WTC11 (cell line): Measurements from ENCODE around the gene PPP2R2C. TPM values are rescaled to one million over a fixed set of nuclear protein-coding genes. Genes with fewer than 3 reads are reported as not detected.

Experiments used
- ATAC-seq: fragments of 200-7000 bp; cut with Tn5 transposase; 2 replicates; pipeline ENCODE4 v1.10.0; 2021; ENCODE audit warnings: mild to moderate bottlenecking, moderate library complexity
- CTCF ChIA-PET: fragments of 300-600 bp; sonication (Branson Sonifier 250); formaldehyde crosslinking; loops from one replicate; lab custom pipeline; 2021; ENCODE audit warnings: antibody characterized with exemption; lab: Charles Lee
- POLR2A ChIA-PET: fragments of 350-600 bp; sonication (Branson Sonifier 250); formaldehyde crosslinking; loops from one replicate; lab custom pipeline; 2021; ENCODE audit warnings: antibody characterized with exemption; lab: Charles Lee
- DNase-seq: peaks from one replicate; pipeline ENCODE4 v3.0.0; 2021; ENCODE audit warnings: low spot score
- H3K27ac Mint-ChIP-seq: 2 replicates; pipeline ENCODE4 v1.8.0; 2021; ENCODE audit warnings: mixed read lengths
- H3K27me3 Mint-ChIP-seq: 2 replicates; pipeline ENCODE4 v1.8.0; 2021; ENCODE audit warnings: low read depth, mild to moderate bottlenecking, moderate library complexity, mixed read lengths
- H3K36me3 Mint-ChIP-seq: 2 replicates; pipeline ENCODE4 v1.8.0; 2021; ENCODE audit warnings: mixed read lengths
- H3K4me1 Mint-ChIP-seq: 2 replicates; pipeline ENCODE4 v1.8.0; 2022; ENCODE audit warnings: mixed read lengths
- H3K4me3 Mint-ChIP-seq: 2 replicates; pipeline ENCODE4 v1.8.0; 2021; ENCODE audit warnings: mild to moderate bottlenecking, moderate library complexity, mixed read lengths
- H3K9me3 Mint-ChIP-seq: 2 replicates; pipeline ENCODE4 v1.8.0; 2021; ENCODE audit warnings: mixed read lengths
- ATF3 ChIP-seq: sonication (generic); formaldehyde crosslinking; conservative IDR thresholded peaks from 2 replicates; pipeline ENCODE4 v1.8.1; 2022; ENCODE audit warnings: mild to moderate bottlenecking, missing genetic modification reagents
- CBFB ChIP-seq: sonication (generic); formaldehyde crosslinking; IDR thresholded peaks from 2 replicates; pipeline ENCODE4 v1.8.1; 2022; ENCODE audit warnings: mild to moderate bottlenecking, low read depth, missing genetic modification reagents
- FOXJ3 ChIP-seq: sonication (generic); formaldehyde crosslinking; IDR thresholded peaks from 2 replicates; pipeline ENCODE4 v1.9.0; 2021; ENCODE audit warnings: missing genetic modification reagents, mild to moderate bottlenecking, borderline replicate concordance
- GABPB1 ChIP-seq: sonication (generic); formaldehyde crosslinking; IDR thresholded peaks from 2 replicates; pipeline ENCODE4 v1.8.1; 2023; ENCODE audit warnings: mild to moderate bottlenecking, missing genetic modification reagents
- GTF2I ChIP-seq: fragments of 250-450 bp; sonication (Bioruptor Pico); conservative IDR thresholded peaks from 2 replicates; pipeline ENCODE4 v1.4.0; 2021; ENCODE audit warnings: mild to moderate bottlenecking
- IRF1 ChIP-seq: sonication (generic); formaldehyde crosslinking; IDR thresholded peaks from 2 replicates; pipeline ENCODE4 v1.8.0; 2023; ENCODE audit warnings: missing genetic modification reagents
- JAZF1 ChIP-seq: fragments of 250-450 bp; sonication (Bioruptor Pico); IDR thresholded peaks from 2 replicates; pipeline ENCODE4 v1.9.0; 2021; ENCODE audit warnings: moderate library complexity, mild to moderate bottlenecking, inconsistent platforms
- JUN ChIP-seq: sonication (generic); formaldehyde crosslinking; IDR thresholded peaks from 2 replicates; pipeline ENCODE4 v1.8.0; 2023; ENCODE audit warnings: mild to moderate bottlenecking, missing genetic modification reagents
- KAT7 ChIP-seq: sonication (generic); formaldehyde crosslinking; IDR thresholded peaks from 2 replicates; pipeline ENCODE4 v1.8.1; 2023; ENCODE audit warnings: missing genetic modification reagents, mild to moderate bottlenecking, borderline replicate concordance
- MXD4 ChIP-seq: fragments of 250-450 bp; sonication (Bioruptor Pico); IDR thresholded peaks from 2 replicates; pipeline ENCODE4 v1.8.0; 2021; ENCODE audit warnings: mild to moderate bottlenecking, moderate library complexity, borderline replicate concordance
- NR1H2 ChIP-seq: sonication (generic); formaldehyde crosslinking; IDR thresholded peaks from 2 replicates; pipeline ENCODE4 v1.9.0; 2021; ENCODE audit warnings: mild to moderate bottlenecking, moderate library complexity, missing genetic modification reagents
- OVOL2 ChIP-seq: fragments of 250-450 bp; sonication (Bioruptor Pico); IDR thresholded peaks from 2 replicates; pipeline ENCODE4 v1.9.0; 2021; ENCODE audit warnings: mild to moderate bottlenecking, borderline replicate concordance
- PRRX2 ChIP-seq: fragments of 250-450 bp; sonication (Bioruptor Pico); IDR thresholded peaks from 2 replicates; pipeline ENCODE4 v1.8.0; 2021; ENCODE audit warnings: mild to moderate bottlenecking
- SMAD4 ChIP-seq: sonication (generic); formaldehyde crosslinking; IDR thresholded peaks from 2 replicates; pipeline ENCODE4 v1.8.0; 2022; ENCODE audit warnings: mild to moderate bottlenecking, missing genetic modification reagents
- SOX15 ChIP-seq: fragments of 250-450 bp; sonication (Bioruptor Pico); IDR thresholded peaks from 2 replicates; pipeline ENCODE4 v1.9.0; 2021; ENCODE audit warnings: mild to moderate bottlenecking
- SP1 ChIP-seq: sonication (generic); formaldehyde crosslinking; conservative IDR thresholded peaks from 2 replicates; pipeline ENCODE4 v1.8.1; 2022; ENCODE audit warnings: missing genetic modification reagents
- TCF7 ChIP-seq: sonication (generic); formaldehyde crosslinking; IDR thresholded peaks from 2 replicates; pipeline ENCODE4 v1.8.0; 2022; ENCODE audit warnings: mild to moderate bottlenecking, low read depth, missing genetic modification reagents, moderate library complexity
- TEAD1 ChIP-seq: sonication (generic); formaldehyde crosslinking; IDR thresholded peaks from 2 replicates; pipeline ENCODE4 v1.8.0; 2022; ENCODE audit warnings: mild to moderate bottlenecking, missing genetic modification reagents
- TP53 ChIP-seq: sonication (generic); formaldehyde crosslinking; IDR thresholded peaks from 2 replicates; pipeline ENCODE4 v1.8.1; 2023; ENCODE audit warnings: mild to moderate bottlenecking, missing genetic modification reagents
- ZNF232 ChIP-seq: sonication (generic); formaldehyde crosslinking; IDR thresholded peaks from 2 replicates; pipeline ENCODE4 v1.8.0; 2022; ENCODE audit warnings: mild to moderate bottlenecking, missing genetic modification reagents
- ZNF263 ChIP-seq: sonication (generic); formaldehyde crosslinking; IDR thresholded peaks from 2 replicates; pipeline ENCODE4 v1.8.1; 2022; ENCODE audit warnings: low read depth, mild to moderate bottlenecking, moderate library complexity, missing genetic modification reagents
- ZNF671 ChIP-seq: fragments of 250-450 bp; sonication (Bioruptor Pico); IDR thresholded peaks from 2 replicates; pipeline ENCODE4 v1.8.0; 2021; ENCODE audit warnings: mild to moderate bottlenecking
- total RNA-seq: library from RNA; stranded (reverse); gene quantifications from 3 replicates; pipeline ENCODE4 v1.2.3, GENCODE V29; 2021
- TF ChIP-seq, protein P1 (sequence below): sonication (generic); formaldehyde crosslinking; IDR thresholded peaks from 2 replicates; pipeline ENCODE4 v1.8.1; 2023; ENCODE audit warnings: mild to moderate bottlenecking, moderate library complexity, missing genetic modification reagents
- TF ChIP-seq, protein P2 (sequence below): fragments of 250-450 bp; sonication (Bioruptor Pico); IDR thresholded peaks from 2 replicates; pipeline ENCODE4 v1.8.0; 2021; ENCODE audit warnings: mild to moderate bottlenecking
- TF ChIP-seq, protein P3 (sequence below): sonication (generic); formaldehyde crosslinking; IDR thresholded peaks from 2 replicates; pipeline ENCODE4 v1.8.0; 2023; ENCODE audit warnings: mild to moderate bottlenecking, missing genetic modification reagents

The PPP2R2C gene
- total RNA-seq, 1 experiment from 2014 or later = 11.5 TPM

DNA sequence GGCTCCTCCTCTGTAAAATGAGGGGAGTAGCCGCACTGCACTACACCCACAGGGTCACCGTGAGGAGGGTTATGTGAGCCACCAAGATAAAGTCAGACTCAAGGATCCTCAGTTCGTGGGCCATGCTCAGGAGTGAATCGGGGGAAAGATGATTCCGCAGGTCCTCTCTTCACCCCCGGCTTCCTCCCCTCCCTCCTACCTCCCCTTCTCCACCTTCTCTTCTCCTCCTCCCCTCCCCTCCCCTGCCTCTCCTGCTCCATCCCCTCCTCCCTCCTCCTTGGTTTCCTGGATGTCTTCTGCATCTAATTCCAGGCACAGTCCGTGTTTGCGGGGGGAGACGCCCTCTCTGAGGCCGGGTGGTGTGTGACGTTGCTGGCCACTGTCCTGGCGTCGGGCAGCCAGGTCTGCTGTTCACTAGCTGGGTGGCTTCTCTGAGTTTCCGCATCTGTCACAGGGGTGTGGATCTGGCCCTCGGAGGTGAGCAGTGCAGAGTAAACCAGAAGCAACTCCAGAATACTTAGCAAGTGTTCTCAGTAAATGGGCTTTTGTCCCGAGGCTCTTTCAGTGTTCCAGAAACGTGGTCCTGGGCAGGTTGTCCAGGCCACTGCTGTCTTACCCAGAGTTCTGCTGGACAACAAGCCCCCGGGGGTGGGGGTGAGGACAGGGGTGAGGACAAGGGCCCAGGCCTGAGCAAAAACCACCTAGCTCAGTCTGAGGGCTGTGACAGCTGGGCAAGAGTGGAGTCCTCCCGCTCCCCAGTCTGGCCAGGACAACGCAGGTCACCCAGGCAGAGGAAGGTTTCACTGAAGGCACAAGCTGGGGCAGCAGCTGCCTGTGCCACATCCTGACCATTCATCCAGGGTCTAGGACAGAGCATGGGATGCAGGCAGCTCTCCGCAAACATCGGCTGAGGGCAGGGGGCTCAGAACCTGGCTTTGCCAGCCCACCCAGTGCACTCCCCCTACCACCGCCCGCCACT, 92.4 kb downstream of the PPP2R2C start:
- Mint-ChIP-seq H3K4me3 (no peak overlapping the region), H3K4me1 (peaks cover 14% of the 10 kb centered on the region), H3K27me3 (no peaks in the 10 kb centered on the region; the same call in 1 of the 2 replicates), H3K27ac (no peak overlapping the region; the same call in 1 of the 2 replicates), H3K36me3 (no peaks in the 10 kb centered on the region), H3K9me3 (no peaks in the 10 kb centered on the region)
- ChIA-PET CTCF (interaction anchor here (0.7 to 2.2 kb wide), 4 partner anchors 11 to 166 kb away, joined by 3 to 17 read pairs (median 4); no protein-coding TSS in a partner anchor), POLR2A (no interaction called here)
- TF ChIP-seq KAT7 (no peak), TP53 (CRISPR knock-in tag) (no peak), NR1H2 (CRISPR knock-in tag) (no peak), ATF3 (CRISPR knock-in tag) (no peak), ZNF232 (CRISPR knock-in tag) (no peak), SP1 (CRISPR knock-in tag) (no peak), MXD4 (CRISPR knock-in tag) (no peak), OVOL2 (no peak), TCF7 (CRISPR knock-in tag) (no peak), IRF1 (no peak), CBFB (CRISPR knock-in tag) (no peak), JAZF1 (no peak)
- TF ChIP-seq, protein P1, sequence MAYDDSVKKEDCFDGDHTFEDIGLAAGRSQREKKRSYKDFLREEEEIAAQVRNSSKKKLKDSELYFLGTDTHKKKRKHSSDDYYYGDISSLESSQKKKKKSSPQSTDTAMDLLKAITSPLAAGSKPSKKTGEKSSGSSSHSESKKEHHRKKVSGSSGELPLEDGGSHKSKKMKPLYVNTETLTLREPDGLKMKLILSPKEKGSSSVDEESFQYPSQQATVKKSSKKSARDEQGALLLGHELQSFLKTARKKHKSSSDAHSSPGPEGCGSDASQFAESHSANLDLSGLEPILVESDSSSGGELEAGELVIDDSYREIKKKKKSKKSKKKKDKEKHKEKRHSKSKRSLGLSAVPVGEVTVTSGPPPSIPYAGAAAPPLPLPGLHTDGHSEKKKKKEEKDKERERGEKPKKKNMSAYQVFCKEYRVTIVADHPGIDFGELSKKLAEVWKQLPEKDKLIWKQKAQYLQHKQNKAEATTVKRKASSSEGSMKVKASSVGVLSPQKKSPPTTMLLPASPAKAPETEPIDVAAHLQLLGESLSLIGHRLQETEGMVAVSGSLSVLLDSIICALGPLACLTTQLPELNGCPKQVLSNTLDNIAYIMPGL (CRISPR knock-in tag) = no peak
- DNase-seq (no peak), ATAC-seq (peak; percentile 26)

DNA sequence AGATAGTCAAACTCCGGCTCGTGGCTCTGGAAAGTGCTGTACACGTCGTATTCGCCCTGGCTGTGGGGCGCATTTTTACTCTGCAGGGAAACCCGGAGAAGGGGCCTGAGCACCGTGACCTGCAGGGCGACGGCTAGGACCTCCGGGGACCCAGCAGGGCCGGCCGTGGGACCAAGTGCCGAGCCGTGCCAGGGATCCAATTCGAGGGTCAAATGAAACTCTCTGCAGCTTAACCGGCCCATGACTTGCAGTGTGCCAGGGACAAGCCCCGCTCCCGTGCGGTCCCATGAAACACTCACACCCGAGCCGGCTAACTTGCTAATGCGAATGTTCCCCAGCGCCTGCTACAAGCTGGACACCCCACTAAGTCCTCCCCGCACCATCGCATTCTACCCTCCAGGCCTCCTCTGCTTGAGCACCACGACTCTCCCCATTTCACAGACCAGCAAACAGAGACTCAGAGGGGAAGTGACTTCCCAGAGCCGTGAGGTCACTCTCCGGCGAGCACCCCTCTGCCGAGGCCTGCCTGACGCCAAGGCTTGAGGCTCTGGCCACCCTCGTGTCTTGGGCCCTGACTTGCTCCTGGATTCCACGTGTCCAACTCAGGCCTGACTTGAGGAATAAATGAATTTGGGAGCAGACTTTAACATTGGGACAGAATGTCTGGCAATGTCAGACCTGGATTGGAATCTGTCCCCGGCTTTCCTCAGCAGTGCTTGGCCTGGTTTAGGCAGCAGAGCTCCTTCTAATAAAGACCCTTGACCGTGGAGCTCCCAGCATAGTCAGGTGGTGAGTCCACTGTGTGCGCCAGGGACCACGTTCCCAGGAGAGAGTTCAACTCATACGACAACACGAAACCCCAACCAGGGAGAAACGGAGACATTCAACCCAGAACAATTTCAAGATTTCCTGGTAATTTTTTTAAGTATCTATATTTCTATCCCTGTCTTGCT, 93.6 kb downstream of the PPP2R2C start:
- Mint-ChIP-seq H3K27me3 (no peaks in the 10 kb centered on the region; the same call in 1 of the 2 replicates), H3K4me1 (peaks cover 14% of the 10 kb centered on the region), H3K9me3 (no peaks in the 10 kb centered on the region), H3K36me3 (no peaks in the 10 kb centered on the region), H3K27ac (peak overlapping the region; percentile 4; the same call in 1 of the 2 replicates), H3K4me3 (no peak overlapping the region)
- ATAC-seq (no peak), DNase-seq (no peak)
- CTCF ChIA-PET = interaction anchor here (0.9 to 1.3 kb wide), 2 partner anchors 47 to 168 kb away, joined by 3 to 4 read pairs; no protein-coding TSS in a partner anchor
- no peak for TF ChIP-seq TEAD1
- TF ChIP-seq OVOL2 = no peak
- no peak for TF ChIP-seq SMAD4
- TF ChIP-seq, protein P2, sequence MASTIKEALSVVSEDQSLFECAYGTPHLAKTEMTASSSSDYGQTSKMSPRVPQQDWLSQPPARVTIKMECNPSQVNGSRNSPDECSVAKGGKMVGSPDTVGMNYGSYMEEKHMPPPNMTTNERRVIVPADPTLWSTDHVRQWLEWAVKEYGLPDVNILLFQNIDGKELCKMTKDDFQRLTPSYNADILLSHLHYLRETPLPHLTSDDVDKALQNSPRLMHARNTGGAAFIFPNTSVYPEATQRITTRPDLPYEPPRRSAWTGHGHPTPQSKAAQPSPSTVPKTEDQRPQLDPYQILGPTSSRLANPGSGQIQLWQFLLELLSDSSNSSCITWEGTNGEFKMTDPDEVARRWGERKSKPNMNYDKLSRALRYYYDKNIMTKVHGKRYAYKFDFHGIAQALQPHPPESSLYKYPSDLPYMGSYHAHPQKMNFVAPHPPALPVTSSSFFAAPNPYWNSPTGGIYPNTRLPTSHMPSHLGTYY = no peak
- TF ChIP-seq ZNF263 = no peak
- TF ChIP-seq TCF7 (CRISPR knock-in tag) = no peak
- TF ChIP-seq JUN (CRISPR knock-in tag) = no peak
- no peak for TF ChIP-seq SP1 (CRISPR knock-in tag)
- no peak for TF ChIP-seq GTF2I (CRISPR knock-in tag)
- no peak for TF ChIP-seq TP53 (CRISPR knock-in tag)
- no peak for TF ChIP-seq ZNF671
- TF ChIP-seq, protein P3, sequence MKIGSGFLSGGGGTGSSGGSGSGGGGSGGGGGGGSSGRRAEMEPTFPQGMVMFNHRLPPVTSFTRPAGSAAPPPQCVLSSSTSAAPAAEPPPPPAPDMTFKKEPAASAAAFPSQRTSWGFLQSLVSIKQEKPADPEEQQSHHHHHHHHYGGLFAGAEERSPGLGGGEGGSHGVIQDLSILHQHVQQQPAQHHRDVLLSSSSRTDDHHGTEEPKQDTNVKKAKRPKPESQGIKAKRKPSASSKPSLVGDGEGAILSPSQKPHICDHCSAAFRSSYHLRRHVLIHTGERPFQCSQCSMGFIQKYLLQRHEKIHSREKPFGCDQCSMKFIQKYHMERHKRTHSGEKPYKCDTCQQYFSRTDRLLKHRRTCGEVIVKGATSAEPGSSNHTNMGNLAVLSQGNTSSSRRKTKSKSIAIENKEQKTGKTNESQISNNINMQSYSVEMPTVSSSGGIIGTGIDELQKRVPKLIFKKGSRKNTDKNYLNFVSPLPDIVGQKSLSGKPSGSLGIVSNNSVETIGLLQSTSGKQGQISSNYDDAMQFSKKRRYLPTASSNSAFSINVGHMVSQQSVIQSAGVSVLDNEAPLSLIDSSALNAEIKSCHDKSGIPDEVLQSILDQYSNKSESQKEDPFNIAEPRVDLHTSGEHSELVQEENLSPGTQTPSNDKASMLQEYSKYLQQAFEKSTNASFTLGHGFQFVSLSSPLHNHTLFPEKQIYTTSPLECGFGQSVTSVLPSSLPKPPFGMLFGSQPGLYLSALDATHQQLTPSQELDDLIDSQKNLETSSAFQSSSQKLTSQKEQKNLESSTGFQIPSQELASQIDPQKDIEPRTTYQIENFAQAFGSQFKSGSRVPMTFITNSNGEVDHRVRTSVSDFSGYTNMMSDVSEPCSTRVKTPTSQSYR (CRISPR knock-in tag) = no peak
- no peak for TF ChIP-seq CBFB (CRISPR knock-in tag)
- no peak for TF ChIP-seq GABPB1 (CRISPR knock-in tag)
- TF ChIP-seq FOXJ3 (CRISPR knock-in tag) = no peak
- no peak for TF ChIP-seq JAZF1
- TF ChIP-seq PRRX2 (CRISPR knock-in tag) = no peak
- TF ChIP-seq MXD4 (CRISPR knock-in tag) = no peak
- no peak for TF ChIP-seq SOX15 (CRISPR knock-in tag)
- POLR2A ChIA-PET = no interaction called here
